GM19455 (cell line): Measurements from ENCODE around the gene TBRG1.

Experiments
- ATAC-seq: cut with Tn5 transposase; IDR thresholded peaks from one replicate; pipeline ENCODE4 v1.9.1; 2021; ENCODE audit not compliant: unreplicated experiment

Gene TBRG1

DNA sequence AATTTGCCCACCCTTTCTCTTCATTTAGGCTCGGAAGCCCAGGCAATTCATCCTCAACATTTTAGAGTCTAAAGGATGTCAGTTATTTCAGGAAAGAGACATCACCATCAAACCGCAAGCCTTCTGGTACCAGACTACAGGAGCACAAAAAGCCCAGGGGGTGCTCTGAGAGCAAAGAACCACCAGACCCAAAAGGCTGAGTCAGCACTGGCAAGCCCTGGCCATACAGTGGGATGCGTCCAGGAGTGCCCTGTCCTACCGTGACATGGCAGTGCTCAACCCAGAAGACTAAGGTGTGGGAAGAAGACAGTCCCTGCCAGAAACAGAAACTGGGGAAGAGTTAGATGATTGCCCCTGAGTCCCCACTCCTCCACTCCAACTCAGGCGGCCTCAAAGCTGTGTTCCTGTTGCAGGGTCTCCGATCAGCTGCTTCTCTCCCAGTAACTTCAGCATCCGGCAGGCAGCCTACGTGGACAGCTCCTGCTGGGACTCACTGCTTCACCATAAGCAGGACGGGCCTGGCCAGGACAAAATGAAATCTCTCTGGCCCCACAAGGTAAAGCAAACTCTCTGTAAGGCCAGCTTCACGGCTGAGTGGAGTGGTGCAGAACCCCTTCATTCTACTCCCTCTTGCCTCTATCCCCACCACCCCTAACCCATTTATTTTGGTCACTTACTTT is 10.0 kb upstream of the TBRG1 start:
- no peak for ATAC-seq

DNA sequence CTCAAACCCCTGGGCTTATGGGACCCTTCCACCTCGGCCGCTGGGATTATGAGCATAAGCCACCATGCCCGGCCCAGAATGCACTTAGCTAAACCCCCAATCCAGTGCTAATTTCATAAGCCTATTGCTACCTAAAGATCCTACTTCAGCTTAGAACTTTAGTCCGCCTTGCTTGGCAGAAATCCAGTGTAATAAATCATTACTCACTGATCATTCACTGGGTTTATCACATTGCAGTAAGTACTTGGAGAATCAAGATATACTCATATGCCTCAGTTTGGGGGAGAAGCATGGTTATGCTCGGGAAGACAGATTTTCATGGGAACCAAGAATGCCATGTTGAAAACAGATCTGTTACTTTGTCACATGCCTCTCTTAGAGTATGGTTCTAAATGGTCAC is 3.8 kb upstream of the TBRG1 start:
- no peak for ATAC-seq

DNA sequence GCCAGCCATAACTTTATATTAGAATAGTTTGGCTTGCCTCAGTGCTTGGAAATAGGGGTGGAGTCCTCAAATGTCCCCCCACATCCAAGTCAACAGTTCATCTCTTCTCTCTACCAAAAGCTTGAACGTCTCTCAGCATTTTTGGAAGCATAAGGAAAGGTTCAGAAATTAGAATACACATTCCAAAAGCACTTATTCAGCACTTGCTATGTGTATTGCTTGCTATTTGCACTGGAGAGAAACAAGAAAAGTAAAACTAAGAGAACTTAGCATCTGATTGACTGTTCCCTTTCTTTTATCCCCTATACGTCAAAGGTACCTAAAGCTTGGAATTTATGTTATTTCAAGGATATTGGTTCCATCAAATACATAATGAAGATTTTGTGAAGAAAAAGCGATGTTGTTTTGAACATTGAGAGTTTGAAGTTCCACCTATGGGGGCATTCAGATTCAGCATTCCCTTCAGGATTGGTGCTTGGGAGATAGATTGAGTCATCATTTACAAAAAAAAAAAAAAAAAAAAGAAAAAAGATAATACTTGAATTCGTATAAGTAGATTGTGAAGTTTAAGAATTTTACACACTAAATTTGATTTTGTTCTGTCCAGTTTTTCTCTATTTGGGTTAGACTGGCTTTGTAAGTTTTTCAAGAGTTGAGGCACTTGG is 1.3 kb downstream of the TBRG1 start:
- no peak for ATAC-seq

DNA sequence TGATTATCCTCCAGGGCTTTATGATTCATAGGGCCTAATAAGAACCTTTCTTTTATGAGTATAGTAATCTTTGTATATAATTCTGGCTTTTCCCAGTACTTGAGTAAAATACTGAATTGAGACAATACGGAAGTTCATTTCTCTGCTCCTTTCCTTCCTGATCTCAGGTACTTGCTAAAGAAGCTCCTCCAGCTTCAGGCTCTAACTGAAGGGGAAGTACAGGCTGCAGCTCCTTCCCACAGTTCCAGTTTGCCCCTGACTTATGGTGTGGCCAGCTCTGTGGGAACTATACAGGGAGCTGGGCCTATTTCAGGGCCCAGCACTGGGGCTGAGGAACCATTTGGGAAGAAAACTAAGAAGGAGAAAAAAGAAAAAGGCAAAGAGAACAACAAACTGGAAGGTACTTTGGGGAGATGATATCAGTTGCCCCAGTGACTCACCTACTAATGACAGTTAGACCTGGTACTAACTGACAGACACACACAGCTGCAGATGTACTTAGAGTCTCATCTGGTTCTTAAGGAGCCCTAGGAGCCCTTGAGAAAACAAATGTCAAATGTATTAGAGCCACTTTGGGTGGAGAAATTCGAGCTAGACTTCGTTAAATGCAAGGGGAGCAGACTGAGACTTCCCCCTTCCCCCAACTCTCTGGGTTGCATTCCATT is 3.0 kb downstream of the TBRG1 start:
- no peak for ATAC-seq

GRCh38 chr11:124627546-124627945 is 4.9 kb downstream of the TBRG1 start:
- ATAC-seq = no peak

DNA sequence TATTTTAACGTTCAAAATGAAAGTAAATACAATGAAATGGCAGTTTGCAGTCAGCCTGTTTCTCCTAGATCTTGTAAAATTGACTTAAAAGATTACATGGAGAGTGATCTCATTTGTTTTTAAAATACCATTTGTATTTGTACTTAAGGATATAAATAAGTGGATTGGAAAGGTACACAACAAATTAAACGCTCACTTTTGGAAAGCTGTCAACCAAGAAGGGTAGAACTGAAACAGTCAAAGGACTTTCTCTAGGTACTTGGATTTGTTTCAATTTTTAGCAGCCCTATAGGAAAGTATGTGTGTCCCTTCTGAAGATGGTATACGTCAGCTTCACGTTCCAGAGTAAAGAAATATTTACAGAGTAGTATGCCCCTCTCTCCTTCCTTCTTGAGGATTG is 7.3 kb downstream of the TBRG1 start:
- no peak for ATAC-seq

- no peak for ATAC-seq
Observed at GRCh38 chr11:124633355-124633754, 10.7 kb downstream of the TBRG1 start.

GRCh38 chr11:124635932-124636331 is 13.3 kb downstream of the TBRG1 start:
- no peak for ATAC-seq

GRCh38 chr11:124638500-124638899 is 15.8 kb downstream of the TBRG1 start:
- ATAC-seq = no peak

GRCh38 chr11:124639186-124639585 is 16.5 kb downstream of the TBRG1 start:
- no peak for ATAC-seq

- no peak for ATAC-seq
Observed at GRCh38 chr11:124640666-124641065, 18.0 kb downstream of the TBRG1 start.

DNA sequence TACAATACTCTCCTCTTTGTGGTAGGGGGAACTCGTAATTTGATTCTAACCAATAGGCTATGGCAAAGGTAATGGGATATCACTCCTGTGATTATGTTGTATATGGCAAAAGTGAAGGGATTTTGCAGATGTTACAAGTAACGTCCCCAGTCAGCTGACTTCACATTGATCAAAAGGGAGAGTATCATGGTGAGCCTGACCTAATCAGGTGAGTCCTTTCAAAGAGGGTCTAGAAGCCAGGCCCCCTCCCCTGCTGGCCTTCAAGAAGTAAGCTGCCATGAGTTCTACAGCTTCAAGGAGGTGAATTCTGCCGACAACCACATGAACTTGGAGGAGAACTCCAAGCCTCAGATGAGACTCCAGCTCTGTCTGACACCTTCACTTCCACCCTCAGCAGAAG is 20.0 kb downstream of the TBRG1 start:
- no peak for ATAC-seq

DNA sequence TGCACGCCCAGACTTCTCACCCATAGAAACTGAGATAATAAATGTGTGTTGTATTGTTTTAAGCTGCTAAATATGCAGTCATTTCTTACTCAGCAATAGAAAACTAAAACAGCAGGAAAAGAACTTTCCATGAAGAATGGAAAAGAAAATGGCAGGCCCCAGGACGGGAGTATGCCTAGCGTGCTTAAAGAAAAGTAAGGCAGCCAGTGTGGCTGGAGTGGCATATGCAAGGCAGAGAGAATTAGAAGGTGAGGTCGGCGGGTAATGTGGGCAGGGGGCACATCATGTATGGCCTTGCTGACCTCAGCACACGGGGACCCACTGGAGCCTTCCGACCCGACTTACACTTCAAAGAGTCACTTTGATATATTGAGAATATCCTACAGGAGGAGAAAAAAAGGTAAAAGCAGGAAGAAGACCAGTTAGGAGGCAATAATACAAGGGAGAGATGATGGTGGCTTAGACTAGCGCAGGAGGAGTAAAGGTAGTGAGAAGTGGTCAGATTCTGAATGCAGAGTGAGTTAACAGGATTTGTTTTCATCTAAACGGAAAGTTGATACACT is 20.5 kb downstream of the TBRG1 start:
- ATAC-seq = no peak

DNA sequence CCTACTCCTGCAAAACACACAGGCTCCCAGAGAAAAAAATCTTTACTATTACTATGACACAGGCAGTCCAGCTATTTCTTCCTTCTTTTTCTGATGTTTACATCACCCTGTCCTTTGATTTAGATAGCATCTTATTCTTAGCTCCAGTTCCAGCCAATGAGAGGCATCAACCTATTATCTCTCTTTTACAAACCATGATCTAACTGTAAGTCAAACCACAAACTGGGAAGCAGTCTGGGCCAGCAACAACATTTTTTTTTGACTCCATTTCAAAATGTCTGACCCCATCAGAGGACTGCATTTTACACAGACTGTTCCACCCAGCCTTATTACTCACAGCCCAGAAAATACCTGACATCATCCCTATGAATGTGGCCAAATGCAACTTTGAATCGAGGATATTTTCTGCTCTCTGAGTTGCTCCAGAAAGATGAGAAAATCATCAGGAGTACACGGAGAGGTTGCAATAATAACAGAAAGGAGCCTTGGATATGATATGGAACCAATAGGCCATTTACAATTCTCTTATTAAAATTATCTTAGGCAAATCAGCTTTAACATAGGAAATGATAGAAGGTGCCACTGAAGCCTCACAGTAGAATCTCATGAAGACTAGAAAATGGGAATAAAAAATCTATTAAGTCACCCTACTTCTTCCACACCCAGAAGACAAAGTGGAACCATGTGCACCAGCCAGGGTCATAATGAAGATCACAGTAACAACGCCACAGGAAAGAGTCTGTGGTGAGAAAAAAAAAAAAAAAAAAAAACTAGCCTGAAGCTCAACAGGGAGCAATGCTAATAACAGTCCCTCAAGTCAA is 21.2 kb downstream of the TBRG1 start:
- ATAC-seq = no peak

DNA sequence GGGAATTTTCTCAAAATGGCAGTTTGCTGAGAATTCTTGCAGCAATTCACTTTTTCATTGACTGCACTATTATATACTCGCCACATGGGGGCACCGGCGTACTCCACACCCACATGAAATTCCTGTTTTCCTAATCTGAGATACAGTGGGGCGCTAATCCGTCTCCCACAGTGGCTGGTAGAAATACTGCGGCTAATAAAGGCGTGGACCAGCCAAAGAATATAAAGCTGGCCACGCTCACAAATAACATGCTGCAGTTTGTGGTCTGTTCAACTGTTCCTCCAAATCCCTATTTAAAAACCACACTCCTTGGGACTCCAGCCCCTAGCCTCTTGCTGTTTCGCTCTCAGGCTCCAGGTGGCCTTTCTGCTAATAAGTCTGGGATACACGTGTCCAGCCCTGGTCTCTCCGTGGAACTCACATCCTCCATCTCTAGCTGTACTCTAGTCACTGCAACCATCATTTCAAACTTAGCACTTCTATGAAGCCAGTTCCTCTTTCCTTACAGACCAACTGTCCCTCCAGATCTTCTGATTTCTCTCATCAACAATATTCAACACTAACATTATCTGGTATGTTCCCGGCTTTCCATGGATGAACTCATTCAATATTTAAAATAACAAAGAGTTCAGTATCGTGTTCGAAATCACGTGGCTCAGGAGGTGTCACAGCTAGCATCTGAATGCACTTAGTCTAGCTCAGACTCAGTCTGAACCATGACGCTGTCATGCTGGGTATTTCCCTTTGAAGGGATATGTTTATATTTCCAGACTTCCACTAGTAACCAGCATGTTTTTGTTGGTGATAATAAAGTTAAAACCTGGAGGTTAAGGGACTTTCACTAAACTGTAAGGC is 22.0 kb downstream of the TBRG1 start:
- ATAC-seq = peak; percentile 69

- no peak for ATAC-seq
Observed at GRCh38 chr11:124646148-124646547, 23.5 kb downstream of the TBRG1 start.

GRCh38 chr11:124648610-124649009 is 25.9 kb downstream of the TBRG1 start:
- ATAC-seq = no peak

GRCh38 chr11:124656774-124657630 is 34.3 kb downstream of the TBRG1 start:
- ATAC-seq = no peak

- ATAC-seq = no peak
Observed at GRCh38 chr11:124657904-124658303, 35.2 kb downstream of the TBRG1 start.
